Ascending aorta (tissue), 2 donors: ENCODE results near the gene CHST12. TPM values are rescaled to one million over a fixed set of nuclear protein-coding genes. Genes with fewer than 3 reads are reported as not detected.
"Not testable (repeated sequence)": the region's sequence is repeated elsewhere in the genome, so short reads cannot be mapped to it uniquely, and the experiment has no call there.

Experiments used
- DNase-seq, 2 donors: peaks; one replicate each; pipeline ENCODE4 v3.0.0-alpha.2; 2019; ENCODE audit warnings: low spot score in 2 of 2
- H3K27ac ChIP-seq, 2 donors: fragments of 200-600 bp; sonication (generic); one replicate each; pipeline ENCODE4 v1.5.1; 2016 to 2017; ENCODE audit warnings: mild to moderate bottlenecking in 1 of 2
- H3K27me3 ChIP-seq: fragments of 200-600 bp; sonication (generic); one replicate; pipeline ENCODE4 v1.5.1; 2017
- H3K36me3 ChIP-seq, 2 donors: fragments of 200-600 bp; sonication (generic); one replicate each; pipeline ENCODE4 v1.5.1; 2016
- H3K4me1 ChIP-seq, 2 donors: fragments of 200-600 bp; sonication (generic); one replicate each; pipeline ENCODE4 v1.5.1; 2016 to 2017; ENCODE audit warnings: mild to moderate bottlenecking in 1 of 2
- H3K4me3 ChIP-seq, 2 donors: fragments of 200-600 bp; sonication (generic); one replicate each; pipeline ENCODE4 v1.5.1; 2016 to 2017; ENCODE audit warnings: mild to moderate bottlenecking in 1 of 2
- H3K9me3 ChIP-seq, 2 donors: fragments of 200-600 bp; sonication (generic); one replicate each; pipeline ENCODE4 v1.5.1; 2016
- CTCF ChIP-seq, 3 experiments: fragments of 200-600 bp in 2 of 3; fragments of 450-650 bp in 1 of 3; sonication (generic) in 2 of 3; IDR thresholded peaks; one replicate each; pipeline ENCODE4 v1.5.1; 2016 to 2019; ENCODE audit warnings: antibody characterized with exemption in 3 of 3, mild to moderate bottlenecking in 1 of 3, moderate library complexity in 1 of 3
- intact Hi-C: fragments of 100-400 bp; cut with DNase I; formaldehyde crosslinking; loops from one replicate; pipeline ENCODE4 v1.15.1; 2023
- total RNA-seq: library from RNA; depleted of rRNA; stranded (reverse); fragments of >200 nt; gene quantifications from one replicate; pipeline ENCODE4 v1.1.0, GENCODE V29; 2016

CHST12 gene
- total RNA-seq, 1 donor from 2014 or later: 79.4 TPM

DNA sequence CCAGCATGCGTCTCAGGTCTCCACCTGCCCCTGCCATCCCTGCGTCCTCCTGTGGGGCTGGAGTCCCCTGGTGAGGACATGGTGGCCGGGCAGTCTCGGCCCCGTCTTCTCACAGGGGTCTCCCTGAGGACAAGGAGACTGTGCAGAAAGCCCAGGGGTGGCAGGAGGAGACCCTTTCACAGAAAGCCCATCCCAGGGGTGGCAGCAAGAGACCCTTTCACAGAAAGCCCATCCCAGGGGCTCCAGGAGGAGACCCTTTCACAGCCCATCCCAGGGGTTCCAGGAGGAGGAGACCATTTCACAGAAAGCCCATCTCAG, 14.8 kb upstream of the CHST12 start:
- TF ChIP-seq CTCF (IDR thresholded peaks at IDR 0.05): no peak
- intact Hi-C loops: no loop called here
- H3K9me3 ChIP-seq: no peaks in the 10 kb centered on the region
- no peak overlapping the region for H3K4me3 ChIP-seq
- H3K36me3 ChIP-seq: no peaks in the 10 kb centered on the region
- H3K4me1 ChIP-seq: no peaks in the 10 kb centered on the region
- DNase-seq: no peak
- H3K27ac ChIP-seq: no peak overlapping the region
- no peaks in the 10 kb centered on the region for H3K27me3 ChIP-seq

- H3K9me3 ChIP-seq, H3K27me3 ChIP-seq, H3K36me3 ChIP-seq, intact Hi-C loops, DNase-seq, H3K4me3 ChIP-seq, H3K4me1 ChIP-seq, H3K27ac ChIP-seq: not testable (repeated sequence)
Observed at GRCh38 chr7:2390020-2390816, 13.2 kb upstream of the CHST12 start.

DNA sequence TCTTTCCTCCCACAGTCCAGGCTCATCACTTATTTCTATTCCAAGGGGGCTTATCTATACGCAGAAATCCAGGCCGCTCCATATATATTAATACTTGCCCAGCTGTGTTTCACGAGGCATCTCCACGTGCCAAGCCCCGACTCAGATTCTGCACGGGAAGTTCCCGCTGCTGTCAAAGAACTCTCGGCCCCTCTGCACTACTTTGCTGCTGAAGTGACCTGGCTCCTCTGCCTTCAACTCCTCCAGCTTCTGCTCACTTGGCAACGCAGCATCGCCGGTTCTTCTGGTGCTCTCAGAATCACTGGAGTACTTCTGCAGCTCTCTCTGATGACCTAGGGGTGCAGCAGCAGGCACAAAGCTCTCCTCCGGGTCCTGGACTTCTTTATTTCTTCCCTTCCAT, 9.7 kb upstream of the CHST12 start:
- Histone ChIP-seq H3K36me3 (no peaks in the 10 kb centered on the region), H3K4me3 (no peak overlapping the region), H3K9me3 (no peaks in the 10 kb centered on the region), H3K27ac (no peak overlapping the region), H3K4me1 (no peaks in the 10 kb centered on the region), H3K27me3 (no peaks in the 10 kb centered on the region)
- intact Hi-C loops: no loop called here
- TF ChIP-seq CTCF (IDR thresholded peaks at IDR 0.05): no peak
- no peak for DNase-seq

DNA sequence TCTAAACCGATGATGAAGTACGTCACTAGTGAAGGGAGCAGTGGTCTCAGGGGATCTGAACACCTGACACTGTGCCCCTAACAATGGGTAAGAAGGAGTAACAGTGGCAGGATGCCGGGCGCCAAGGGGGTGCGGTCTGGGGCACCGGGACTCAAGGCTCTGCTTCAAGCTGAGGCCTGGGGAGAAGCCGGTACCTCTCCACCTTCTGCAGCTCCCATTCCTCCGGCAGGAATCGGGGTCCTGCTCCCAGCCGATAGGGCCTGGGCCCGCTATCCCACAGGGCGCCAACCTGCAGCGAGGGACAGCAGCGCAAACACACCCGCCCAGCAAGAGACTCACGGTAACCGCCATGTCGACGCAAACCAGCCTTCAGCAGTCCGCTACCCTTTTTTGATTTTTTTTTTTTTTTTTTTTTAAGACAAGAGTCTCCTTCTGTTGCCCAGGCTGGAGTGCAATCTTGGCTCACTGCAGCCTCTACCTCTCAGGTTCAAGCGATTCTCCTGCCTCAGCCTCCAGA, 8.8 kb upstream of the CHST12 start:
- Histone ChIP-seq H3K27me3 (no peaks in the 10 kb centered on the region), H3K9me3 (no peaks in the 10 kb centered on the region), H3K4me3 (no peak overlapping the region), H3K36me3 (no peaks in the 10 kb centered on the region), H3K27ac (no peak overlapping the region), H3K4me1 (peaks cover 3% of the 10 kb centered on the region in 2 donors)
- intact Hi-C loops: no loop called here
- TF ChIP-seq CTCF (IDR thresholded peaks at IDR 0.05): no peak
- no peak for DNase-seq

GRCh38 chr7:2398506-2398905, 4.9 kb upstream of the CHST12 start:
- Histone ChIP-seq H3K9me3 (no peaks in the 10 kb centered on the region), H3K4me3 (no peak overlapping the region), H3K27ac (no peak overlapping the region), H3K27me3 (no peaks in the 10 kb centered on the region), H3K36me3 (no peaks in the 10 kb centered on the region), H3K4me1 (peaks cover 4 to 12% of the 10 kb centered on the region in 2 donors)
- DNase-seq: no peak
- intact Hi-C loops: no loop called here
- TF ChIP-seq CTCF (IDR thresholded peaks at IDR 0.05): no peak

DNA sequence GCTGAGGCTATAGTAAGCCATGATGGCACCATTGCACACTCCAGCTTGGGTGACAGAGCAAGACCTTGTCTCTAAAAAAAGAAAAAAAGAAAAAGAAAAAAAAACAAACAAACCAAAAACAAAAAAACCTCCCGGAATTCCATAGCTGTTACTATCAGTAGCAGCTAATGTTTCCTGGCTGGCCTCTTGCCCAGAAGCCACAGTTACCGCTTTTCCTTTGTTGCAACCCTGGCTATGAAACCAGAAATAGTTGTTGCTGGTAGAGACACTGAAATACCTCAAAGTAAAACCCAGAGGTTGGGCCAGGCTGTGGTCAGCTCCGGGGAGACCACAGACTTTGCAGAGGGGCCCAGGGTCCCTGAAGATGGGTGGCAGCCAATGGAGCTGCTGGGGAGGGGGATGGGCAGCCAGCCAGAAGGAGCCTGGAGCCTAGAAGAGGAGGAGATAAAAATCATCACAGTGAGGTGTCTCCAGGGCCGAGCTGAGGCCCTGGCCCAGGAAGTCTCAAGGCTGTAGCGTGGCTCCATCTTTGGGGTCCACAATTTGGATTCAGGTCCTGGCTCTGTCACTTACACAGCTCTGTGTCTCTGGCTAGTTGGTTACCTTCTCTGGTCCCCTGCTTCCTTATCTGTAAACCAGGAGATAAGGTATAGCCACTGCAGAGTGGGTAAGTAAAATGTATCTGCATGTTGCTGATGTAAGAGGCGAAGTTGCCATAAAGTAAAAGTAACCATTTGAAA, 3.4 kb upstream of the CHST12 start:
- Histone ChIP-seq H3K4me3 (no peak overlapping the region), H3K4me1 (peaks cover 10 to 20% of the 10 kb centered on the region in 2 donors), H3K27ac (peak overlapping the region; percentile 79 to 82), H3K27me3 (no peaks in the 10 kb centered on the region), H3K9me3 (no peaks in the 10 kb centered on the region), H3K36me3 (no peaks in the 10 kb centered on the region)
- TF ChIP-seq CTCF (IDR thresholded peaks at IDR 0.05): no peak
- peak; percentile 30 to 91 for DNase-seq
- intact Hi-C loops: loop anchor here (5.0 kb wide), 2 partner anchors 157 to 232 kb away; partner anchors contain the start of genes BRAT1, IQCE and TTYH3
